ENCODE results near the gene TMEM266.

The TMEM266 gene

DNA sequence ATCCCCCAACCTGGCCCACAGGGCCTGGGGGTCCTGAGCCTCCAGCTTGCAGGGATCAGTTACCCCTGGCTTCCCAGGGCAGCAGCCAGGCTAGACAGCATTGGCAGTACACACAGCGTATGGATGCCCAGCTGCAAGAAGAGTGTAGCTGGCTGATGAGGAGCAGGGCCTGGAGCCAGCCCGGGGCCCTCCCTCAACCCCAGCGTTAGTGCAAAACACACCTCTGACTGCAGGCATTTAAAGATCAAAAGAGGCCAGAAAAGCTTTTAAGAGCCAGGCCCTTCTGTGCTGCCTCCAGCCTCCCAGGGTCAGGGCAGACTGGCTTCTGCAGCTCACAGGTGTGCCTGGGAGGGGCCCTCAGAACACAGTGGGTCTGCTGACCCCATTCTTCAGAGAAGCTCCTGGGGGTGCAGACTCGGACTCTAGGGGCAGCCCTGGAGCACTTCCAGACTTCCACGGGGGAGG is 140.9 kb downstream of the TMEM266 start:
- TF ChIP-seq CTCF (IDR thresholded peaks at IDR 0.05; ENCODE audit: low read depth, low read length): no peak
- DNase-seq (ENCODE audit: low read depth, low spot score): no peak
- in situ Hi-C loops (cut with HindIII; ENCODE audit: low sequenced_read_pairs): no loop called here
- no peak overlapping the region for H3K4me3 ChIP-seq (ENCODE audit: low read depth, low read length)

GRCh38 chr15:76201536-76202255 is 141.9 kb downstream of the TMEM266 start:
- in situ Hi-C loops (cut with HindIII; ENCODE audit: low sequenced_read_pairs): no loop called here
- no peak for TF ChIP-seq CTCF (IDR thresholded peaks at IDR 0.05; ENCODE audit: low read depth, low read length)
- no peak overlapping the region for H3K4me3 ChIP-seq (ENCODE audit: low read depth, low read length)
- no peak for DNase-seq (ENCODE audit: low read depth, low spot score)

DNA sequence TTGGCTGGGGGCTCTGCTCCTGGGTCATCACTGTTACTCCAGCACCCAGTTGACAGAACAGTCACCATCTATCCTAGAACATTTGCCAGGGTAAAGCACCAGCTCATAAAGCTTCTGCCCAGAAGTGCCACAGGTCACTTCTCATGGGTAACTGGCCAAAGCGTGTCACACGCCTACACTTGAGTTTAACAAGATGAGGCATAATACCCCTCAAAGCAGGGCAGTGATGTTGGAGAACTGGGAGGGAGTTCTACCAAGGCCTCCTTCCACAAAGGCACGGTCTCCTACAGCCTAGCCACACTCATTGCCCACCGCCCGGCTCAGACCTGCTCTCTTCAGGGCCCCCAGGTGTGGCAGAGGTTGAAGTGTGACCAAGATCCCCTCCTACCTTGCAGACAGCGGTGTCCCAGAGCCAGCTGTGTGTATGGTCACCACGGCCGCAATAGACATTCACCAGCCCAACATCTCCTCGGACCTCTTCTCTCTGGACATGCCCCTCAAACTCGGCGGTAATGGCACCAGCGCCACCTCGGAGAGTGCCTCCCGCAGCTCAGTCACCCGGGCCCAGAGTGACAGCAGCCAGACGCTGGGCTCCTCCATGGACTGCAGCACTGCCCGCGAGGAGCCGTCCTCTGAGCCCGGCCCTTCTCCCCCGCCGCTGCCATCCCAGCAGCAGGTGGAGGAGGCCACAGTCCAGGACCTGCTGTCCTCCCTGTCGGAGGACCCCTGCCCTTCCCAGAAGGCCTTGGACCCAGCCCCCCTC is 143.7 kb downstream of the TMEM266 start:
- DNase-seq (ENCODE audit: low read depth, low spot score): no peak
- H3K4me3 ChIP-seq (ENCODE audit: low read depth, low read length): no peak overlapping the region
- in situ Hi-C loops (cut with HindIII; ENCODE audit: low sequenced_read_pairs): no loop called here
- no peak for TF ChIP-seq CTCF (IDR thresholded peaks at IDR 0.05; ENCODE audit: low read depth, low read length)

DNA sequence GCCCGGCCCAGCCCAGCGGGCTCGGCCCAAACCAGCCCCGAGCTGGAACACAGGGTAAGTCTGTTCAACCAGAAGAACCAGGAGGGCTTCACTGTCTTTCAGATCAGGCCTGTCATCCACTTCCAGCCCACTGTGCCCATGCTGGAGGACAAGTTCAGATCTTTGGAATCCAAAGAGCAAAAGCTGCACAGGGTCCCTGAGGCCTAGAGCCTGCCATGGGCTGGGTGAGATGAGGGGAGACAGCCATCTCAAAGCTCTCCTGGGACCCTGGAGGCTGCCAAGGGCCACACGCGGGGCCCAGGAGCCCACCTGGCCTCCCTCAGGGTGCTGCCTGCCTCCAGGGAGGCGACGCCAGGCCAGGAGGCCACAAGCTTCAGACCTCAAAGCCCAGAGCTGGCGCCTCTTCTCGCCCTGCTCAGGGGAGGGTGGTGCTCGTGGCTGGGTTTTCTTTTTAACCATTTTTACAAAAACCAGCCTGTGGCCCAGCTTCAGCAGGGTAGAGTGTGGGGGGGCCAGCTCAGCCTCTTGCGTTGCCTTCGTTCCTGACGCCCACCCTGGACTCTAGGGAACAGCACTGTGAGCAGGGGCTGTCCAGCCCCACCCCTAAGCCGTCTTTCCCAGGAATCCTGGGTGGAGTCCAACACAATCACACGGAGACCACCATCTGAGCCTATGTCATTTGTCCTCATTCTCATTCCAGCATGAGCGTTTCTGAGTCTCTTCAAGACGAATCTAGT is 144.5 kb downstream of the TMEM266 start:
- DNase-seq (ENCODE audit: low read depth, low spot score): no peak
- TF ChIP-seq CTCF (IDR thresholded peaks at IDR 0.05; ENCODE audit: low read depth, low read length): no peak
- no peak overlapping the region for H3K4me3 ChIP-seq (ENCODE audit: low read depth, low read length)
- in situ Hi-C loops (cut with HindIII; ENCODE audit: low sequenced_read_pairs): no loop called here

GRCh38 chr15:76204916-76205460 is 145.2 kb downstream of the TMEM266 start:
- no peak overlapping the region for H3K4me3 ChIP-seq (ENCODE audit: low read depth, low read length)
- TF ChIP-seq CTCF (IDR thresholded peaks at IDR 0.05; ENCODE audit: low read depth, low read length): no peak
- in situ Hi-C loops (cut with HindIII; ENCODE audit: low sequenced_read_pairs): no loop called here
- no peak for DNase-seq (ENCODE audit: low read depth, low spot score)

- peak; percentile 64 for DNase-seq (ENCODE audit: low read depth, low spot score)
- H3K4me3 ChIP-seq (ENCODE audit: low read depth, low read length): no peak overlapping the region
- TF ChIP-seq CTCF (IDR thresholded peaks at IDR 0.05; ENCODE audit: low read depth, low read length): no peak
- in situ Hi-C loops (cut with HindIII; ENCODE audit: low sequenced_read_pairs): no loop called here
These were observed 146.7 kb downstream of the TMEM266 start for GRCh38 chr15:76206325-76206976.
